Activated CD4-positive, alpha-beta T cell treated with anti-CD3 and anti-CD28 coated beads for 36 hours (primary cell): ENCODE data around the gene IGFBP2. TPM values are rescaled to one million over a fixed set of nuclear protein-coding genes. Genes with fewer than 3 reads are reported as not detected.

Experiments
- ATAC-seq: fragments of 200-7000 bp; cut with Tn5 transposase; one replicate; pipeline ENCODE4 v1.10.0; 2021; ENCODE audit warnings: mild to moderate bottlenecking, moderate library complexity
- CTCF ChIA-PET: fragments of 350-600 bp; sonication (Branson Sonifier 250); formaldehyde crosslinking; loops from one replicate; lab custom pipeline; 2021; ENCODE audit warnings: antibody characterized with exemption; lab: Charles Lee
- POLR2A ChIA-PET: fragments of 350-600 bp; sonication (Branson Sonifier 250); formaldehyde crosslinking; loops from one replicate; lab custom pipeline; 2021; ENCODE audit warnings: antibody characterized with exemption, inconsistent platforms; lab: Charles Lee
- DNase-seq: peaks from one replicate; pipeline ENCODE4 v3.0.0-alpha.2; 2020
- H3K27ac Mint-ChIP-seq: one replicate; pipeline ENCODE4 v1.8.0; 2021; ENCODE audit warnings: mixed read lengths
- H3K27me3 Mint-ChIP-seq: one replicate; pipeline ENCODE4 v1.8.0; 2021; ENCODE audit warnings: mixed read lengths
- H3K36me3 Mint-ChIP-seq: one replicate; pipeline ENCODE4 v1.8.0; 2021; ENCODE audit warnings: low read depth, mixed read lengths
- H3K4me1 Mint-ChIP-seq: one replicate; pipeline ENCODE4 v1.8.0; 2021; ENCODE audit warnings: mixed read lengths
- H3K4me3 Mint-ChIP-seq: one replicate; pipeline ENCODE4 v1.8.0; 2021; ENCODE audit warnings: mild to moderate bottlenecking, moderate library complexity, mixed read lengths
- H3K9me3 Mint-ChIP-seq: one replicate; pipeline ENCODE4 v1.8.0; 2021; ENCODE audit warnings: low read depth, mixed read lengths
- intact Hi-C, 2 experiments: fragments of 100-400 bp; cut with DNase I in 1 of 2; cut with micrococcal nuclease in 1 of 2; formaldehyde crosslinking; loops; one replicate each; pipeline versions ENCODE4 v1.14.2 to v1.15.1; 2022 to 2024; cut with DNase I, micrococcal nuclease
- total RNA-seq, 2 experiments: library from RNA; stranded (reverse); gene quantifications; one replicate each; pipeline ENCODE4 v1.2.3, GENCODE V29; 2021

IGFBP2 gene
- total RNA-seq, 2 experiments from 2014 or later: 9.8 to 11.5 TPM

DNA sequence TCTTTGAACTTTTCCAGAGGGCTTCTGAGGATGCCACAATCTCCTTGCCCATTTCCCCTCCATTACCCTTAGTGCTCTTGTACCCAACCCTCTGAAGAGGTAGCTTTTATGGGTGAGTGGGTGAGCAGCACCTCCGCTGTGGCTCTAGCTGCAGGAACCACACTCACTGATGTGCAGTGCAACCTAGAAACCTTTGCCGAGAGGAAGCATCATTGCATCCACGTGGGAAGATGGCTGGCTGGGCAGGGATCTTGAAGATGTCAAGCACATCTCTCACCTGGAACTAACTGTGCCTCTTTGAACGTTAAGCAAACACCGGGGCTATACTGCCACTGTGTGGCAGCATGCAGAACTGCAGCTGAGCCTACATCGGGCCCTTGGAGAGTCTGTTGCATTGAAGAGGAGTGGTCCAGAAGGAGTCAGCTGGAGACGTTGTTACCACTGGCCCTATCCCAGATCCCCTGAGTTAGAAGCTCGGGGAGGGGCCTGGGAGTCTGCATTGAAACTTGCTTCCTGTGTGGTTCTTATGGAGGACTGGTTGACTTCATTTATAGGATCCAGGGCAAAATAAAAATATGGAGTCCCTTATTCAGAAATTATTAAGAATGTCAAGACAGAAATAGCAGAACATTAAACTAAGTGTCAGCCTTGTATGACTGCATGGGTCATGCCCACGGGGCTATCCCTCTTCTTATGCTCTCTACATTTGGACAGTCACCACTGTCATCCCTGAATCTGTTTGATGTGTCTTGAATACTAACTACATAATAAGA lies 33.4 kb downstream of the IGFBP2 start:
- intact Hi-C loops: loop anchor here (1.0 to 5.0 kb wide), 5 partner anchors 147 to 714 kb away; partner anchors contain the start of gene SMARCAL1 (in 1 of the 2)

DNA sequence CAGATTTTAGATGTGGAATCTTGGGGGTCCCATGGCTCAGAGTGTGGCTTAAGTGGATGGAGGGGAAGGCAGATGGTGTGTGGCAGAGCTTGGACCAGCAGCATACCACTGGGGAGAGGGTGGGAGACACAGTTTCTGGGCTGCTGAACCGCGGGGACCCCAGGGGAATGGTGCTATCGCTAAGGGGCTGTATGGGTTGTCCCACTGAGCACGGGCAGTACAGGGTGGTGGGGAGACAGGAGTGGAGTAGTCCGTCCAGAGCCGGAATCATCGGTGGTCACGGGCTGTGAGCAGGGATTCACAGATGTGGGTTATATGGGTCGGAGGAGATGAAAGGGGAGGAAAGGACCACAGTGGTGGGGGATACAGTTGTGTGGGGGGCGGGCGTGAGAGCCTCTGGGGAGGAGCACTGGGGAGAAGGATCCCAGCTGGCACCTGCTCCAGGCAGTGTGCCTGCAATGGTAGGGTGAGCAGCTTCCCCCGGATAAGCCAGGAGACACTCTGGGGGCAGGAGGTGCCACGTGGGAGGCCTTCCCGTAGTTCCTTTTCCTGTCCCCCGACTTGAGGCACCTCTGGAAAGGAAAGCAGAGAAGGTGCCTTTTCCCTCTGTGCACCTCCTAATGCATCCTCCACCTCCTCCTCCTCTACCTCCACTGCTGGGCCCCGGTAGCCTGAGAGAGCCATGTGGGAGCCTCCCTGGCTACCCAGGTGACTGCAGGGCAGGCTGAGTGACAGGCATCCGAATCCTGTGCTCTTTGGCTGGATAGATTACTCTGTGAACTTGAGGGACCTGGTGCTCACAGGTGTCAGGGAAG lies 37.3 kb downstream of the IGFBP2 start:
- intact Hi-C loops: no loop called here
- Mint-ChIP-seq H3K27ac (no peak overlapping the region), H3K27me3 (peaks cover 2% of the 10 kb centered on the region), H3K36me3 (no peaks in the 10 kb centered on the region), H3K4me1 (no peaks in the 10 kb centered on the region), H3K4me3 (no peak overlapping the region), H3K9me3 (no peaks in the 10 kb centered on the region)
- ChIA-PET CTCF (interaction anchor here (10.3 kb wide), 1 partner anchor 150 kb away, joined by 195 read pairs; no protein-coding TSS in a partner anchor), POLR2A (no interaction called here)
- ATAC-seq (no peak), DNase-seq (no peak)

More for the DNA sequence above, 33.4 kb downstream of the IGFBP2 start:
- H3K27ac Mint-ChIP-seq: no peak overlapping the region
- peak; percentile 80 for DNase-seq
- no peaks in the 10 kb centered on the region for H3K9me3 Mint-ChIP-seq
- ChIA-PET POLR2A (interaction anchor here (0.8 kb wide), 1 partner anchor 135 kb away, joined by 4 read pairs; no protein-coding TSS in a partner anchor), CTCF (interaction anchor here (0.5 to 10.3 kb wide), 21 partner anchors 8 to 1208 kb away, joined by 3 to 195 read pairs (median 3); no protein-coding TSS in a partner anchor)
- H3K27me3 Mint-ChIP-seq: peaks cover 2% of the 10 kb centered on the region
- H3K36me3 Mint-ChIP-seq: no peaks in the 10 kb centered on the region
- no peaks in the 10 kb centered on the region for H3K4me1 Mint-ChIP-seq
- no peak overlapping the region for H3K4me3 Mint-ChIP-seq
- peak; percentile 85 for ATAC-seq

DNA sequence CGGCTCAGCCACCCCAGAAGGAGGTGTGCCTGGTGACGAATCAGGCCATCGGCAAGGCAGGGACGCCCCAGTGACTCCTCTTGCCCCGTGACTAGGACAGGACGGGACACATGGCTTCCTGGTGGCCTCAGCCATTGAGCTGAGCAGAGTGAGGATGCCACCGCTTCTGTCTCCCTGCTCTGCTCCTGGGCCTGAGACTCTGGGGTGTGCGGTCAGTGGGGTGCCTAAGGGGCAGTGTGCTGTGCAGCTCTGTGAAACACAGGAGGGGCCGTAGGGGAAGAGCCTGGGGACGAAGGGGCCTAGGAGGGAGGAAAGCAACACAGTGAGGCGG lies 37.8 kb downstream of the IGFBP2 start:
- ChIA-PET CTCF (no interaction called here), POLR2A (no interaction called here)
- H3K27me3 Mint-ChIP-seq: peaks cover 2% of the 10 kb centered on the region
- no peak overlapping the region for H3K4me3 Mint-ChIP-seq
- DNase-seq (no peak), ATAC-seq (no peak)
- H3K27ac Mint-ChIP-seq: no peak overlapping the region
- no peaks in the 10 kb centered on the region for H3K4me1 Mint-ChIP-seq
- no peaks in the 10 kb centered on the region for H3K9me3 Mint-ChIP-seq
- intact Hi-C loops: no loop called here
- no peaks in the 10 kb centered on the region for H3K36me3 Mint-ChIP-seq

DNA sequence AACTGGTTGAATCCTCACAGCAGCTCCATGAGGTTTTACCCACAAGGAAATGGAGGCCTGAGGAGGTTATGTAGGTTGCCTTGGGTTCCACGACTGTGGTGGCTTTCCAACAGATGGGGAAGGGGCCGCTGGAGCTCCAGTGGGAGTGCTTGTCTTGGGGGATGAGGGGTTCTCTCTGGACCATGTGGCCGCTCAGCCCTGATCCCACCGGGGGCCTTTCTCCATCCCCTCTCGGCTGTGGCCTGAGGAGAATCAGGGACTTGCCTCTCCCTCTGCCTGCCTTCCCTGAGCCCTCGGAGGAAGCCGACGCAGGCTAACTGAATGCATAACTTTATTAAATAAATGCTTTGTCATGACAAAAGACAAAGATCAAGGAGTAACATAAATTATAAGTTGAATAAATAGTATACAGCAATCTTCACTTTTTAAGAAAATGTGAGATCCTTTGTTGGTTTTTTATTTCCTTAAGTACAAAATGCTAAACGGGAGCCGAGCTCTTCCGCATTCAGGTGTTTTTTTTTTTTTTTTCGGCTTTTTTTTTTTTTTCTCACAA lies 38.6 kb downstream of the IGFBP2 start:
- H3K36me3 Mint-ChIP-seq: no peaks in the 10 kb centered on the region
- no peaks in the 10 kb centered on the region for H3K4me1 Mint-ChIP-seq
- CTCF ChIA-PET: interaction anchor here (0.6 to 1.0 kb wide), 4 partner anchors 10 to 349 kb away, joined by 3 to 4 read pairs (median 3); no protein-coding TSS in a partner anchor
- H3K4me3 Mint-ChIP-seq: no peak overlapping the region
- H3K9me3 Mint-ChIP-seq: no peaks in the 10 kb centered on the region
- no peak for DNase-seq
- H3K27ac Mint-ChIP-seq: no peak overlapping the region
- H3K27me3 Mint-ChIP-seq: peaks cover 6% of the 10 kb centered on the region
- POLR2A ChIA-PET: no interaction called here
- intact Hi-C loops: no loop called here
- ATAC-seq: no peak

DNA sequence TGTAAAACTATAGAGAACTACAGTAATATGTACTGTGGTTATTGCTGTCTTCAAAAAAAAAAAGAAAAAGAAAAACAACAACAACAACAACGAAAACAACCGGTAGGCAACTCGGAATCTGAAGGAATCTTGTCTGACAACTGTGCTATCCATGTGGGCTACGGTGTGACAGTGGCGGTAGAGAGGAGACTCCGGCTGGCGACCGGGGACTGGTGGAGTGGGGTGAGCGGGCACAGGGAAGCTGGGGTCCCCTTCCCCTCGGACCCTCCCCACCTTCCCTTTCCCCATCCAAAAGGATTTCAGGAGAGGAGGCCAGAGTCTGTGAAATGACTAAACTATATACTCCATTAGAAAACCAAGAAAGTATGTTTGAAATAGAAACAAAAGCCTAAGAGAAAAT lies 39.2 kb downstream of the IGFBP2 start:
- ChIA-PET CTCF (interaction anchor here (0.6 to 0.7 kb wide), 2 partner anchors 153 to 458 kb away, joined by 3 to 4 read pairs; no protein-coding TSS in a partner anchor), POLR2A (no interaction called here)
- Mint-ChIP-seq H3K36me3 (no peaks in the 10 kb centered on the region), H3K27me3 (peaks cover 6% of the 10 kb centered on the region), H3K4me1 (no peaks in the 10 kb centered on the region), H3K4me3 (no peak overlapping the region), H3K27ac (no peak overlapping the region), H3K9me3 (no peaks in the 10 kb centered on the region)
- intact Hi-C loops: no loop called here
- ATAC-seq (no peak), DNase-seq (no peak)

DNA sequence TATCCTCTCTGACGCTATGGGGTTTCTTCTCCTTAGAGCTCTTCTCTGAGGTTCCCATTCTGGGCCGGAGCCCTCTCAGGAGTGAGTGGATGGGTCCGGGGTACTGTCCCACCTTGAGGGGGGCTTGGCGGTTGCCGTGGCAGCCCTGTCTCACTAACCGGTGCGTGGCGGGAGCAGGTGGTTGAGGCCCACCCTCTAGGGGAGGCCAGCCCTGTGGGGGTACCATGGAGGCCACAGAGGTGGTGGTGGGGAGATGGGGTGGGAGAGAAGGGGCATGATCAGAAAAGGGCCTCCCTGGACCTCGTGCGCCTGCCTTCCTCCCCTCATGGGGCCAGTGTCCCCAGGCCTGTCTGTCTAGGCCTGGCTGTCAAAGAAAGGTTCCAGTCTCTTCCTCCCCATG lies 39.8 kb downstream of the IGFBP2 start:
- no peak for DNase-seq
- H3K4me1 Mint-ChIP-seq: no peaks in the 10 kb centered on the region
- intact Hi-C loops: no loop called here
- POLR2A ChIA-PET: no interaction called here
- H3K4me3 Mint-ChIP-seq: no peak overlapping the region
- CTCF ChIA-PET: interaction anchor here (0.6 kb wide), 1 partner anchor 457 kb away, joined by 3 read pairs; no protein-coding TSS in a partner anchor
- no peak for ATAC-seq
- no peaks in the 10 kb centered on the region for H3K9me3 Mint-ChIP-seq
- no peaks in the 10 kb centered on the region for H3K36me3 Mint-ChIP-seq
- peaks cover 6% of the 10 kb centered on the region for H3K27me3 Mint-ChIP-seq
- H3K27ac Mint-ChIP-seq: no peak overlapping the region

DNA sequence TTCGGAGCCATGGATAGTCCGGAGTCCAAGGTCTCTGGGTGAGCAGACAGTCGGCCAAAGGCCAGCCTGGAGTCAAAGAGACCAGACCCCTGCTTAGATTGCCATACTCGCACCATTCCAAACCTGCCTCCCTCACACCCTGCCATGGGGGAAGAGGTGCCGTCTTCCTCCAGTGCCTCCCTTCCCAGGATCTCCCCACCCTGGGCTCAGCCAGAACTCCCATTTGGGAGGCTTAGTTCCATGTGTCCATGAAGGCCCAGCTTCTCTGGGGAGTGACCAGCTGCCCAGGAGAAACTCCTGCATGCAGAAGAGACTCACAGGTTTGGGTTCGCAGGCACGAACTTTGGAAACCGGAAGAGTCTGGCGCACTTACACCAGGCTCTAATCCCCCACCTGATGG lies 40.4 kb downstream of the IGFBP2 start:
- CTCF ChIA-PET: interaction anchor here (0.7 to 1.2 kb wide), 2 partner anchors 8 to 9 kb away, joined by 3 to 8 read pairs; no protein-coding TSS in a partner anchor
- Mint-ChIP-seq H3K9me3 (no peaks in the 10 kb centered on the region), H3K27me3 (peaks cover 4% of the 10 kb centered on the region), H3K4me1 (no peaks in the 10 kb centered on the region), H3K36me3 (no peaks in the 10 kb centered on the region), H3K27ac (no peak overlapping the region), H3K4me3 (no peak overlapping the region)
- POLR2A ChIA-PET: no interaction called here
- DNase-seq (no peak), ATAC-seq (no peak)
- intact Hi-C loops: no loop called here

DNA sequence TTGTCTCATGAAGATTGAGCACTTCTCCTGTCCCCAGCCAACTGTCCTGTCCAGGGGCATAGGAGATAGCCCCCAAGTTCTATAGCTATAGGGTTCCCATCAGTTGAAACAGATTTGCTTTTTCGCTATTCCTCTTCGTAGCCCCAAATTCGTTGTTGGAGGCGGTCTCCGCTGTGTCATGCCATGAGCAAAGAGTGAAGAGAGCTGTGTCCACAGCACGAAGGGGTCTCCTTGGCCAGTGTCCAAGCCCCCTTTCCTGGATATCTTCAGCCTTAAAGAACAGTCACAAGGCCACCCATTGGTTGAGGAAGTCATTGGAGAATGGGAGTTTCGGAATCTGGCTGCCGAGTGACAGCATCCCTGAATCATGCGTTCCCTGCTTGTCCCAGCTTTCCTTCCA lies 41.2 kb downstream of the IGFBP2 start:
- ChIA-PET CTCF (interaction anchor here (0.7 to 1.6 kb wide), 4 partner anchors 8 to 12 kb away, joined by 3 to 8 read pairs (median 4); no protein-coding TSS in a partner anchor), POLR2A (no interaction called here)
- H3K36me3 Mint-ChIP-seq: no peaks in the 10 kb centered on the region
- DNase-seq: no peak
- H3K4me1 Mint-ChIP-seq: no peaks in the 10 kb centered on the region
- intact Hi-C loops: no loop called here
- H3K27me3 Mint-ChIP-seq: peaks cover 4% of the 10 kb centered on the region
- H3K9me3 Mint-ChIP-seq: no peaks in the 10 kb centered on the region
- no peak overlapping the region for H3K27ac Mint-ChIP-seq
- ATAC-seq: no peak
- no peak overlapping the region for H3K4me3 Mint-ChIP-seq

DNA sequence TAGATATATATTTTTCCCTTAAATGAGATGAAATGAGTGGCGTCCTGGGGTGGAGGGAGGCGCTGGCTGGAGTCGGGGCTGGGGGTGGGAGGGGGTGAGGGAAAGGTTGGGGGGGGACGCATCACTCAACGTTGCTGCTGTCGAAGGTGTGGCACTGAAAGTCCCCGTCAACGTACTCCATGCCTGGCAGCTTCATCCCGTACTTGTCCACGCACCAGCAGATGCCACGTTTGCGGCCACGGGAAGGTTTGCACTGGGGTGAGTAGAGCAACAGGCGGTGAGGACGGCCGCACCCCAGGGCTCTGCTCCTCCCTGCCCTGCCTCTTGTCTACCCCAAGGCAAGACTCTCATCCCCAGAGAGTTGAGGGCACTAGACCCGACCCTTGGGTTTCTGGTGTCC lies 43.4 kb downstream of the IGFBP2 start:
- DNase-seq (no peak), ATAC-seq (no peak)
- H3K36me3 Mint-ChIP-seq: no peaks in the 10 kb centered on the region
- POLR2A ChIA-PET: interaction anchor here (0.6 kb wide), 1 partner anchor 173 kb away, joined by 4 read pairs; no protein-coding TSS in a partner anchor
- peaks cover 4% of the 10 kb centered on the region for H3K27me3 Mint-ChIP-seq
- H3K4me1 Mint-ChIP-seq: peaks cover under 1% of the 10 kb centered on the region
- no peak overlapping the region for H3K4me3 Mint-ChIP-seq
- CTCF ChIA-PET: interaction anchor here (0.7 kb wide), 1 partner anchor 762 kb away, joined by 3 read pairs; no protein-coding TSS in a partner anchor
- intact Hi-C loops: no loop called here
- no peaks in the 10 kb centered on the region for H3K9me3 Mint-ChIP-seq
- H3K27ac Mint-ChIP-seq: no peak overlapping the region

DNA sequence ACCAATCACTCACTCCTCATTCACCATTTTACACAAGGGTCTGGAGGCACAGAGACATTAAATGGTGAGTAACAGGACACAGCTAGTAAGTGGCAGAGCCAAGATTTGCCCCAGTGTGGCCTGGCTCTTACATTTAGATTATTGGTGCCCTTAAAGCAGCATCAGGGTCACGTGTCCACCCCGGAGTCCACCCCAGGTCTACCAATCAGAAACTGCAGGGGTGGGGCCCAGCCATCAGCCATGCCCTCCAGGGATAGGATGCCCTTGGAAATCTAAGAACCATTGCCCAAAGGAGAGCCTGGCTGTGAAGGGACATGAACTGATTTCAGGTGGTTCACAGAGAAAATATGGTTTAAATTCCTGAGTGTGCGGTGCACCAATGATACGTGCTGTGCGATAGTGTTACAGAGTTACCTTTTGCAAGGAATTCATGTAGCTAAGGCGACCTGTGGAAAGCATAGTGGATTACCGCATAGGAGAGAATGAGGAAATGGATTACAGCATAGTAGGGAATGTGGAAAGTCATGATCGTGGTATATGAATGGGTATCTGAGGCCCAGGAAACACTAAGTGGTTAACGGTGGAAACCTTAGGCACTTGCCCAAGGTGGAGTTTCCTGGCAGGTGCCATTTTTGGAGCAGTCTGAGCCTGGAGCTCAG lies 44.3 kb downstream of the IGFBP2 start:
- Mint-ChIP-seq H3K27me3 (peaks cover 4% of the 10 kb centered on the region), H3K36me3 (no peaks in the 10 kb centered on the region), H3K4me3 (no peak overlapping the region), H3K4me1 (peaks cover 8% of the 10 kb centered on the region), H3K9me3 (no peaks in the 10 kb centered on the region), H3K27ac (no peak overlapping the region)
- POLR2A ChIA-PET: no interaction called here
- no peak for DNase-seq
- ATAC-seq: no peak
- CTCF ChIA-PET: interaction anchor here (0.7 kb wide), 1 partner anchor 761 kb away, joined by 3 read pairs; no protein-coding TSS in a partner anchor
- intact Hi-C loops: no loop called here

DNA sequence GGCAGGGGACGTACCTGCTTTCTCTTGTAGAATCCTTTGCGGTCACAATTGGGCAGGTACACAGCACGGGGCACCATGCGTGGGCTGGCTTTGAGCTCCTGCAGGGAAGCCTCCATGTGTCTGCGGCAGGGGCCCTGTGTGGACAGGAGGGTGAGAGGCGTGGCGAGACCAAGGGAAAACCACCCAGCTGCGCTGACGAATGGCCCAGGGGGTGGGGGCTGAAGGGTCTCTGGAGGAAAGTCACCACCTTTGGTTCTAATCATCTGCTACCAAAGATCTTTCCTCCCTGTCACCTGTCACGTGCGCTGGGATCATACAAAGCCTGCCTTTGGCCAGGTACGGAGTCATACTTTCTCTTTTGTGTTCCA lies 44.9 kb downstream of the IGFBP2 start:
- no peak for ATAC-seq
- no peak overlapping the region for H3K27ac Mint-ChIP-seq
- H3K27me3 Mint-ChIP-seq: peaks cover 4% of the 10 kb centered on the region
- ChIA-PET CTCF (no interaction called here), POLR2A (no interaction called here)
- H3K4me3 Mint-ChIP-seq: no peak overlapping the region
- H3K4me1 Mint-ChIP-seq: peaks cover 8% of the 10 kb centered on the region
- no peak for DNase-seq
- H3K36me3 Mint-ChIP-seq: no peaks in the 10 kb centered on the region
- intact Hi-C loops: no loop called here
- H3K9me3 Mint-ChIP-seq: no peaks in the 10 kb centered on the region
